NB4 (cell line): ENCODE data around the gene REPIN1.

Experiments
- DNase-seq: peaks from one replicate; pipeline ENCODE4 v3.0.0; 2010; ENCODE audit warnings: low read depth
- H3K4me3 ChIP-seq: one replicate; pipeline ENCODE4 v1.5.1; 2011; ENCODE audit warnings: mild to moderate bottlenecking, low read depth, low read length, moderate library complexity
- CTCF ChIP-seq: IDR thresholded peaks from one replicate; pipeline ENCODE4 v1.5.1; 2012; ENCODE audit warnings: low read depth, low read length
- MAX ChIP-seq: IDR thresholded peaks from 2 replicates; pipeline ENCODE4 v1.6.1; 2011; ENCODE audit warnings: low read depth, low read length
- MYC ChIP-seq: IDR thresholded peaks from 2 replicates; pipeline ENCODE4 v1.6.1; 2011; ENCODE audit warnings: low read depth, low read length
- POLR2A ChIP-seq: IDR thresholded peaks from 2 replicates; pipeline ENCODE4 v1.6.1; 2011; ENCODE audit warnings: mild to moderate bottlenecking; ENCODE audit not compliant: insufficient read length; ENCODE audit errors: extremely low read depth

The REPIN1 gene

GRCh38 chr7:150421831-150422230 lies 53.2 kb downstream of the REPIN1 start:
- no peak for TF ChIP-seq POLR2A
- no peak for TF ChIP-seq MAX
- TF ChIP-seq CTCF: no peak
- TF ChIP-seq MYC: no peak
- DNase-seq: no peak
- H3K4me3 ChIP-seq: no peak overlapping the region
